GM20431 (cell line): ENCODE measurements around the gene PVALEF.

Source experiments
- in situ Hi-C: fragments of 300-500 bp; cut with MseI, MboI; formaldehyde crosslinking; loops from one replicate; pipeline ENCODE4 v1.15.0; 2020; ENCODE audit warnings: low sequenced_read_pairs; ENCODE audit not compliant: unreplicated experiment

The PVALEF gene

DNA sequence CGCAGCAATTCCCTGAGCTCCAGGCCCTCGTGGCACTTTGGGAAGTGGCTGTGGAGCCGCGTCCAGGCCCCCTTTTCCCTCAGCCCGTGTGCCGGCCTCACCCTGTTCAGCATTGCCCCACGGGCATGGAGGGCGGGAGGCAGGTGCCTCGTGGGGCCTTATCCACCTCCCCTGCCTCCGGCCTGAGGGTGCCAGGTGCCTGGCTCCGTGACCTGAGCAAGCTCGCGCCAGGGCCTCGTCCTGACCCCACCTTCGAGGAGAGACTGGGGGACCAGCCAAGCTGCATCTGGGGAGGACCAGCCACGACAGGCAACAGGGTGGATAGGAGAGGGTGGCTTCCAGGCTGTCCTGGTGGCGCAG is 27.7 kb downstream of the PVALEF start:
- in situ Hi-C loops, result no loop called here

DNA sequence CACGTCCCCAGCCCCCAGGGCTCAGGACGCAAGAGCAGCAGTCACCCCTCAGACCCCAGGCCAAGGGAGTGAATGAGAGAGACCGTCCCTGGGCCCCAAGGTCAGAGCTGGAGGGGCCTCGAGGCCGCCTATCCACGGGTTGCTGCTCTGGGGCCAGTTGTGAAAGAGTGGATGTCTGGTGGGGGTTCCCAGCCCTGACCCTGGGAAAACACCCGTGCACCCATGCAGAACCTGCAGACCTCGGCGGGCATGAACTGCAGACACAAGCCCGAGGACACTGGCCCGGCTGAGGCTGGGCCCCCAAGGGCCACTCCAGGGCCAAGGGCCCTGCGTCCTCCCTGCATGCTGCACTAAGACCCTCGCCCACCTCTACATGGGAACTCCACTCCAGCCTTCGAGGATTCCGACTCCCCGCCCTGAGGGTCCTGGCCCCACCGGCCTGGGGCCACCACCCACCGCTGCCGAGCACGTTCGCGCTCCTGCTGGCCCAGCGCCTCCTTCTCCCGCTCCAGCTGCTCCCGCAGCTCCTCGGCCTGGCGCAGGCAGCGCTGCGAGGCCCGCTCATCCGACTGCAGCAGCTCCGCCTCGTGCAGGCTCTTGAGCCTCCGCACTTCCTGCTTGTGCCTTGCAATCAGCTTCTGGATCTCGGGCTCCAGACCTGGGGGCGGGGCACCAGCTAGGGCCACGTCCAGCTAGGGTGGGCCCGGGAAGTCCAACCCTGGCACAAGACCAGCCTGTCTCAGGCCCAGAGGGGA is 28.3 kb downstream of the PVALEF start:
- in situ Hi-C loops, result no loop called here

DNA sequence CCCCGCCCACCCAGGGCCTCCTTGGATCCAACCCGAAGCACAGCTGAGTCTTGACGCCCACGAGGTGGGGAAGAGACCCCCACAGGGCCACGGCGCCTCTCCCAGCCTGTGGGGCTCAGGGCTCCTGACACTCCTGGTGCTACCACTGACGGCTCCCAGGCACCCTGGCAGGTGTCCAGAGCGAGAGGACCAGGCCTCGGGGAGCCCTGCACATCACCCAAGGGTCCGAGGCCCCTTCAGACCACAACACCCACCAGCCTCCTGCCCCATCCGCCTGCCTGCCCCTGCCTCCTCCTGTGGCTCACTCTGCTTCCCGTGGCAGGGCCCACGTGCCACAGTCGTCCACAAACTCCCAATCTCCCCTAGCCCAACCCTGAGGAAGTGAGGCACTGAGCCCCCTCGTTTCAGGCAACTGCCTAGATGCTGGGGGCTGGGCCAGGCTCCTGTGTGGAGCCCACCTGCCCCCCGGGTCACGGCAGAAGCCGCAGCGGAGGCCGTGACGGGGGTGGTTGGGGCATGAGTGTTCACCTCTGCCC is 29.0 kb downstream of the PVALEF start:
- in situ Hi-C loops, result no loop called here

DNA sequence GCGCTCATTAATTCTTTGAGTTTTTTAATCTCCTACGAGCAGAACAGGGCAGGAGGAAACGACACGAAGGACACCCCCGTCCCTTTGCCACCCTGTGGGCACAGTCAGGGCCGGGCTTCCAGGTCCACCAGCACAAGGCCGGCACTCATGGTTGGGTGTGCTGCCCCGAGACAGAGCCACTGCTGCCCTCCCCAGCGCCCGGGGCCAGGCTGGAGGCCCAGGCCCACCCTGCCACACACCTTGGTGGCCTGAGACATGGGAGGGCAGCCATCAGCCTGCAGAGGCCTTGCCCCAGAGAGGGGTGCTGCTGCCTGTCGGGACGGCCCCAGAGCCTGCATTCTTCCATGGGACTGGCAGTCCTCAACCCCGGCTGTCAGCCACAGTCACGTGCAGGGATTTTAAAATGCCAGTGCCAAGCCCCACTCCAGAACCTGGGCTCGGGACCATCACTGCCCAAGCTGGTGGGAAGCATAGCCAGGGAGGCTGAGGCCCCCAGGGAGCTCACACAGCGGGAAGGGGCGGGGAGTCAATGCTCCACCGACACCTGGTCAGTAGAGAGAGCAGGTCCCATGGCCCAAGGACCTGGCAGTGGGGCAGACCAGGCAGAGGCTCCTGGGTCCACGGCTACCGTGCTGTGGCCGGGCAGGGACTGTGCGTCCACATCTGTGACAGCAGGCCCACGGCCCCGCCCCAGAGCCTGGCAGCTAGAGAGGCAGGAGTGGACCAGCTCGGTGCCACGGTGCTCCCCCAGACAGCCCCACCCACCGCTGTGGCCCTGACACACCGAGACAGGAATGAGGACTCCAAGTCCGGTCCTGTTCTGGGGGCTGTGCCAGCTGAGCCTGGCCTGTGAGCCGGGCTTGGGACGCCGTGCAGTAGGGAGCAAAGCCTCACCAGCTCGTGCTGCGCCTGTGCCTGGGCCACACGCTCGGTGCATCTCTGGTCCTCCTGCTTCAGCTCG is 29.9 kb downstream of the PVALEF start:
- in situ Hi-C loops, result no loop called here

DNA sequence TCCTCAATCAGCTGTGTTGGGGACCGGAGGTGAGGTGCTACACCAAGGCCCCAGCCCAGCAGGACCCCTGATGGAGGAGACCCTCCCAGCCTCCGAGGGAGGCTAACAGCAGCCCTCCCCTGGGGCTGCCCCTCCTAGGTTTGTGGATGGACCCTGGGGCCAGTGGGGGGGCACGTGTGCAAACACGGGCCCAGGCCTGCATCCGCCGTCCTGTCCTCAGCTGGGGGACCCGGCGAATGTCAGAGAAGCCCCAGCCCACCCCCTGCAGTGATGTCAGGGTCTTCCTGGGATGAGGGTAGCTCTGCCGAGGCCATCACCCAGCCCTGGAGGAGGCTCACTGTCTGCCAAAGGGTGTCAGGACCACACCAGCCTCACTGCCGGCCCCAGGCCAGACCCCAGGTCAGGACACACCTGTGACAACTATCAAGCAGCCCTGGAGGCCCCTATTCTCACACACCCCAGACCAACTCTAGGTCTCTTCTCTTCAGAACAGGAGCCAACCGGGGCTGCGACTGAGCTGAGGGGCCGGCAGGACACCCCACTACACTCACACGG is 30.7 kb downstream of the PVALEF start:
- in situ Hi-C loops, result no loop called here

DNA sequence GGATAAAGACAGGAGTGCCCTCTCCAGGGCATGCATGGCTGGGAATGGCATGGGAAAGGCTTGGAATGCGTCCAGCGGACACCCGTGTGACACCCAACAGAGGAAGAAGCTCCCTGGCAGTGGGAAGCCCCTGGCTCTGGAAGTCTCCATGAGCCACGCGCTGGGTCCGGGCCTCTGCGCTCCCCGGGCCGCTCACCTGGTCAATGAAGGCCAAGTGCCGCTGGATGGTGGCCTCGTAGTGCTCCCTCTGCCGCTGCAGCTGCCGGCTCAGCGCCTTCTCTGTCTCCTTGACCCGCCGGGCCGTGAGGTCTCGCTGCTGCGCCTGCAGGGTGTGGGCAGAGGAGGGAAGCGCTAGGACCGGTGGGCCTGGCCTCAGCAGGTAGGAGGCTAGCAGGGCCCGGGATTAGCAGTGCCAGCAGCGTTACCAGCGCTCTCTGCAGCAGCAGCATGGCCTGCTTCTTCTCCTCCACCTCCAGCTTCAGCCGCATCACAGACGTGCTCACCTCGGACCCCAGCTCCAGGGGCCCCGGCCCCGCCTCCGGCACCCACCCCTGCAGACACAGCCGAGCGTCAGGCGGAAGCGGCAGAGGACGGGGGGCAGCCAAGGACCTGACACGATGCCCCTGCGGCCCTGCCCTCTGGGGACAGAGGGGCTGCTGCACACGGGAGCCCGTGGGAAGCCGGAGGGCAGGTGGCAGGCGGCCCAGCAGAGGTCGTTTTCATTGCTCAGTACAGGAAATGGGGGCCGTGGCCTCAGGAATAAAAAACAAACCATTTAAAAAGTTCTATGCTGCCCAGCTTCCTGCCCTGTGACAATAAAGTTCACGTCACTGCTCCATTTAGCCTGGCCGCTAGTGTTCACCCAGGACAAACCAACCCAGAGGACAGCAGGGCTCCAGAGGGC is 31.4 kb downstream of the PVALEF start:
- in situ Hi-C loops, result no loop called here

DNA sequence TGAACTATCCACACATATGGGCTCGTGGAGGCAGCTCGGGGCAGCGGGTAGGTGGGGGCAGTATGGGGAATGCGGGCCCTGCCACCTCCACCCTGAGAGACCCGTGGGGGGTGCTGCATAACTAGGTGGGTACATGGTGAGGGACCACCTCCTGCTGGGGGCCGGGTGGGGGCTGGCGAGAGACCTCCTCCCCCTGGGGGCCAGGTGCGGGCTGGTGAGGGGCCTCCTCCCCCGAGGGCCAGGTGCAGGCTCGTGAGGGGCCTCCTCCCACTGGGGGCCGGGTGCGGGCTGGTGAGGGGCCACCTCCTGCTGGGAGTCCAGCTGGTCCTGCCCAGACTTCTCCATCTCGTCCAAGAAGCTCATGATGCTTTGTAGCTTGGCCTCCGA is 32.1 kb downstream of the PVALEF start:
- in situ Hi-C loops, result no loop called here

DNA sequence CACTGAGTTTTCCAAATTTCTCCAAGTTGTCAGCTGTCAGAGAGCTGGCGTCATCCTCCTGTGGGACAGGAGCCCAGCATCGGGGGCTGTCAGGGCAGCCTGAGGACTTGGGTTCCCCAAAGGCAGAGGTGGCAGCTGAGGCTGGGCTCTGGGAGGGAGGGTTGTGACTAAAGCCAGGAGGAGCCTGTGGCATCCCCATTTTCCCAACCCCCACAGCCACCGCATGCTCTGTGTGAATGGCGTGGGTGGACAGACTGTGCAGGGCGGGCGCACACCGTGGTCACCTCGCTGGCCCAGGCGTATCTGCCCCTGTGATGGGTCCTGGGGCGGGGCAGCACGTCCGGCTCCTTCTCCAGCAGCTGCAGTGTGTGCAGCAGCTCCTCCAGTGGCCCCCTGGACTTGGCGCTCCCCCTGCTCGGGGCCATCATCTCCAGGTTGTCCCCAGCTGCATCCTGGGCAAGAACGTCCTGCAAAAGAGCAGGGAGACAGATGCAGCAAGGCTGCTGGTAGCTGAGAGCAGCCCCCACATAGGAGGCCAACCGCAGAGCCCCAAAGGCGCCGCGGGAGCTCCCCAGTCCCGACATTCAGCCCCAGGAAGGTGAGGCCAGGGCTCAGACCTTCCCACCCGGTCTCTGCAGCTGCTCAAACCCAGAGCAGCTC is 32.7 kb downstream of the PVALEF start:
- in situ Hi-C loops, result no loop called here

DNA sequence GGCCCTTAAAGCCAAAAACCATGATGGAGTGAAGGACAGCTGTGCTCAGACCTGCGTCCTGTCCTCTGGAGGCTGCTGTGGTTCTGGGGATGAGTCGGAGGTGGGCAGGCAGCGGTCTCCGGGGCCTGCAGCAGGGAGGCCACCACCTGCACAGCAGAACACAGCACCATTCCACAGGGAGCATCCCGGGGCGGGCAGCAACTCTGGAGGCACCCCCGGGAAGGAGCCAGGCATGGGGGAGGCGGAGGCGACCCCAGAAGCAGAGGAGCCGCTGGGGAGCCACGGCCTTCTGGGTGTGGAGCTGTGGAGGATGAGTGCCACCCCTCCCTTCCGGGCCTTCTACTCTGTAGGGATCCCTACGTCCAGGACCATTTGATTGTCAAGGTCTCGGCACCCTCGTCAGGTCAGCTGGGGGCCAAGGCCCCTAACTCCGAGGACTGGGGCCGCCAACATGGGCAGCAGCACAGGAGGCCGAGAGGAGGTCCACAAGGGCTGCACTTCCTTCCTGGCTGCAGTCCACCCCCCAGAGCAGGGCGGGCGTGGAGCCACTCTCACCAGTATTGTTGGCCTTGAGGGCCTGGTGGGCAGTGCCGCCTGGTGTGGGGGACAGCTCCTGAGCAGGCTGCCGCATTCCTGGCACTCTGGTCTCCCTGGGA is 33.6 kb downstream of the PVALEF start:
- in situ Hi-C loops, result no loop called here

DNA sequence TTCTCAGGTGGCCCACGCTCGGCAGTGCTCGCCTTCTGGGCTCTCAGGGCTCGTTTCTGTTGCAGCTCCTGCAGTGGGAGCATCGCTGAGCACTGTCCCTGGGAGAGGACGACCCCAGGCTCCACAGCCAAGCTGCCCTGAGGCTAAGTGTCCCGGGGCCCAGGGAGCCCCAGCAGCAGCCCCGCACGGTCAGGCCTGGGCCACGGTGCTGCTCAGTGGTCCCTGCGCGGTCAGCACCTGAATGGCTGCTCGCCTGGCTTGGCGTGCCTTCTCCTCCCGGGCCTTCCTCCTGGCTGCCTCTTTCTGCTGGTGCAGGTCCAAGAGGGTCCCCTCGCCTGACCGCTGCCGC is 34.1 kb downstream of the PVALEF start:
- in situ Hi-C loops, result no loop called here

DNA sequence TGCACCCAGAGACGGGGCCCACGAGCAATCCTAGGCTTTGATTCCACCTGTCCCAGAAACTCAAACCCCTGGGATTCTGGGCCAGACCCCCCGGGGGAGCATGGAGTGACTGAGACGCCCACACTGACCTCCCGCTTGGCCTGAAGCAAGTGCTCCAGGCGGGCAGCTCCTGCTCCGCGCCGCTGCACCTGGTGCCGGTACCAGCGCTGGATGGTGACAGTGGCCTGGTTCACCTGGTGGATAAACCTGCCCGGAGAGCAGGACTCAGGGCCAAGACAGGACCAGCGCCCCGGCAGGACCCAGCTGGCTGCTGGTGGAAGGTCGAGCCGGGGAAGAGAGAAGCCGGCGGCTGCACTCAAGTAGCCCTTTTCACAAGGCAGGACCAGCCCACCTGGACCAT is 34.9 kb downstream of the PVALEF start:
- in situ Hi-C loops, result no loop called here

DNA sequence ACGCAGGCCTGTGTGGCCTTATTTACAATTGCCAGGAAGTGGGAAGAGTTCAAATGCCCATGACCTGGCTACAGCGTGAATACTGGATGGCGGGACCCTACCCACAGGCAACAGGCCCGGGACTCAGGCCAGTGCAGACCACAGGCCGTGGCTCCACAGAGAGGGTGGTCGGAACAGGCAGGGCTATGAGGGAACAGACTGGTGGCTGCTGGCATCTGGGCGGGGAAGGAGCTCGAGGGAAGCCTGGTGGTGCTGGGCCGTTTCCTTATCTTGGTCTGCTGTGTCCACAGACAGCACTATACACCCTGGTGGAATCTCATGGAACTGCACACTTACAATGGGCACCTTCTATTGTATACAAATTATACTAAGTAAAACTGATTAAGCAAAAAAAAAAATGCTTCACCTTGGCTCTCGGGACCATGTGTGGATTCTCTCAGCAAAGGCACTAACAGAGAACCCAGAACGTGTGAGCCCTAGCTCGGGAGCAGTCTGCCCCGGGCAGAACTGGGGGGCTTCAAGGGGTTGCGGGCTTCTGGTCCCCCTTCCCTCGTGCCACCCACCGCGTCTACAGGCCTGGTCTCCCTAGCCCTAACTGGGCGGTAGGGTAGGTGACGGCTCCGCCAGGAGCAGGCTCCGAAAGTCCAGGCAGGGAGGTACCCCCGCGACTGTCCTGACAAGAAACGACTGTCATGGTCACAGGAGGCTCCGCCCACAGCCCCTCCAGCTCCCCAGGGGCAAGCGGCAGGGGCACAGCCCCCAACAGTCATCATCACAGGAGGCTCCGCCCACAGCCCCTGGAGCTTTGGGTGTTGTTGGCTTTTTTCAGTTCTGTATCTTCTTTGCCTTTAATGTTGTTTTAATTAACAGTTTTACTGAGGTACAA is 35.6 kb downstream of the PVALEF start:
- in situ Hi-C loops, result no loop called here

DNA sequence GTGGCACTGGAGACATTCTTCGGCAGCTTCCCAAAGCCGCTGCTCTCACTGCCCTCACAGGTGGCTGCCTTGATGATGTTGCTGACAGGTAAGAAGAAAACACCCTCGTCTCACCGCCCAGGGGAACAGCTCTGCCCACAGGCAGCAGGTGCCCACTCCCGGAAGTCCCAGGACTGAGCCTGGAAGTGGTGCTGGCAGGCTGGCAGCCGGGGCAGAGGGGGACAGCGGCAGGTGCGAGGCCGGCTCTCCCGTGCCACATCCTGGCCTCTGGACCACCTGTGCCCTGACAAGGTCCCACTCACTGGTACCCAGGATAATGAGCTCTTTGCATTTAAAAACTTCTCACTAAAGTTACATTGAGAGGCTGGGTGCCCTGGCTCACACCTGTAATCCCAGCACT is 37.0 kb downstream of the PVALEF start:
- in situ Hi-C loops, result no loop called here

DNA sequence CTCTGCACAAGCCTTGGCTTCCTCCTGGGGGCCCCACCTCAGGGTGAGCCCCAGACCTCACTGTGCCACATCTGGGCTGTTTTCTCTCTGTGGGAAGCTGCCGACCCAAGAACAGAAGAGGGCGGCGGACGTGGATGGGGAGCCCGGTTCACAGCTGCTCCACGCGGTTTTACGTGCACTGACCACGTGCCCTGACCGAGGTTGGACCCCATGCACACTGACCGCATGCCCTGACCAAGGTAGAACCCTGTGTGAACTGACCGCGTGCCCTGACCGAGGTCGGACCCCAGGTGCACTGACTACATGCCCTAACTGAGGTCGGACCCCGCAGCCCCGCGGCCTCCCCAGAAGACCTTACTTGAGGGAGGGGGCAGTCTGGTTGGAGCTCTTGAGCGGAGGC is 37.8 kb downstream of the PVALEF start:
- in situ Hi-C loops, result no loop called here

DNA sequence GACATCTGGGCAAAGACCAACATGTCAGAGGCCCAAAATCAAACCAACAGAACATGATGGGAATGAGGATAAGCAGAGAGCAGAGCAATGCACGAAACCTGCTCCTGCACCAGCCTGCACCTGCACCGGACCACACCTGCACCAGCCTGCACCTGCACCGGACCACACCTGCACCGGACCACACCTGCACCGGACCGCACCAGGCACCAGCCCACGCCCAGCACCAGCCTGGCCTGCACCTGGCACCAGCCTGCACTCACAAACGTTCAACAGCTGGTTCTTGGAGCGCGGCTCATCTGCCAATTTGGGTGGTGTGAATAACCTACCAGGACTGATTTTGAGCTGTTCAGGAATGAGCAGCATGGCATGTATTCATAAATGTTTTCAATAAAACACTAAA is 39.3 kb downstream of the PVALEF start:
- in situ Hi-C loops, result no loop called here

DNA sequence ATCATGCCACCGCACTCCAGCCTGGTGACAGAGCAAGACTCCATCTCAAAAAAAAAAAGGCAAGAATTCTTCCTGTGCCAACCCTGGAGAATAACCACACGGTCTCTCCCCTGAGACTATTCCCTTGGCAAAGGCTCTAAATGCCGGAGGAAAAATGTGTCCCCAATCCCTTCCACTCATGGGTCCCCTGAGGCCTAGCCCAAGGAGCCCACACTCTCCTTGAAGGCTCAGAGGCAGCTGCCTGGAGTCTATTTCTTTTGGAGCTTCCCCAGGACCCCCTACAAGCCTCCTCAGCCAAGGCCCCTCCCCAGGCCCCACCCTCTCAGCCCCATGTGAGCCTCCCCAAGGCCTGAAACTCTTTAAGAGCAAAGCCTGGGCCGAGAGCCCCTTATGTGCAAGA is 40.9 kb downstream of the PVALEF start:
- in situ Hi-C loops, result no loop called here

DNA sequence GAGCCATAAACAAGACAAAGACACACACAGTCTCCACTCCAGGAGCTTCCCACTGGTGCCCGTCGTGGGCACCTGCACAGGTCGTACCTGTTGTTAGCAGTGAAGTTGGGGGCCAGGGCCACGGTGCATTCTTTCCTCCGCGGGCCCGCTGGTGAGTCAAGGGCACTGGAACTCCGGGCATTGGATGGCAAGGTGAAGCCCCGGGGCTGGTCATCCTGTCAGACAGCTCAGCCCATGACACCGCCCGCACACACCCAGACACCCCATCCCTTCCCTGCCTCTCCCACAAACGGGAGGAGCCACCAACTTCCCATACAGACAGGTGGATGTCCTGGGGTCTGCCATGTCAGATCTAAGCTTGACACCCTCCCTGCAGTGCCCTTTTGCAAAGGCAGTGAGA is 41.4 kb downstream of the PVALEF start:
- in situ Hi-C loops, result no loop called here
